Lower lobe of right lung (tissue), 2 donors: ENCODE data around the gene C7. TPM values are rescaled to one million over a fixed set of nuclear protein-coding genes. Genes with fewer than 3 reads are reported as not detected.

Source experiments
- ATAC-seq, 2 donors: fragments of 200-7000 bp; cut with Tn5 transposase; one replicate each; pipeline ENCODE4 v1.9.1; 2020 to 2022; ENCODE audit warnings: mild to moderate bottlenecking in 2 of 2, moderate library complexity in 2 of 2
- DNase-seq: peaks from one replicate; pipeline ENCODE4 v3.0.0-alpha.2; 2020
- H3K27ac ChIP-seq: fragments of 200-600 bp; one replicate; pipeline ENCODE4 v1.8.0; 2022
- H3K27me3 ChIP-seq: fragments of 200-600 bp; one replicate; pipeline ENCODE4 v1.8.0; 2022; ENCODE audit warnings: low read depth
- H3K36me3 ChIP-seq: fragments of 200-600 bp; one replicate; pipeline ENCODE4 v1.8.0; 2022; ENCODE audit warnings: mild to moderate bottlenecking
- H3K4me1 ChIP-seq: fragments of 200-600 bp; one replicate; pipeline ENCODE4 v1.8.0; 2022
- H3K4me3 ChIP-seq: fragments of 200-600 bp; one replicate; pipeline ENCODE4 v1.8.0; 2022; ENCODE audit warnings: mild to moderate bottlenecking
- H3K9me3 ChIP-seq: fragments of 200-600 bp; one replicate; pipeline ENCODE4 v1.8.0; 2022
- intact Hi-C: fragments of 100-400 bp; cut with DNase I; formaldehyde crosslinking; loops from one replicate; pipeline ENCODE4 v1.11.0; 2022
- total RNA-seq: library from RNA; stranded (reverse); fragmentation: NEBNext Ultra II Directional; extraction: Animal tissue kit (Norgen Biotek cat#: 25700); gene quantifications from one replicate; pipeline ENCODE4 v1.2.1, GENCODE V29; 2021
- TF ChIP-seq, protein P1 (sequence below): fragments of 200-600 bp; IDR thresholded peaks from one replicate; pipeline ENCODE4 v1.8.0; 2022; ENCODE audit warnings: antibody characterized with exemption, mild to moderate bottlenecking
- donor health status: DM: no; HTN: yes; CAD: no; lungs with severe emphysema.

The C7 gene
- total RNA-seq, 1 donor from 2014 or later = 237 TPM

DNA sequence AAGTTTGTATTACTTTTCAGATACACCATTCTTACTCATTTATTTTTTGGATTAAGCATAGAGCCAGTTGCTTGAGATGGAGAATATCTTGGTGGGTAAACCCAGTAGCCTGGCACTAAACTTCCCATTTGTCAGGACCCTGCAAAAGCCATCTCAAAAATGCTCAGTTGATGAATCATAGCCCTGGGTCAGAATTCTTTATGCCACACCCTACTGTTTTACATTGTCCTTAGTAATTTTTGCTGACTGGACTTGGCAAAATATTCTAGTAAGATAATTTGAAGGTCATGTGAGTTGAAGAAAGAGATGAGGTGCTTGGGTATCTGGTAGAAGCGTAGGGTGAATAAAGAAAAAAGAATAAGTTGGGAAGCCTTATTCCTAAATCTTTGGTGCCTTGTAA is 50.7 kb downstream of the C7 start:
- Histone ChIP-seq H3K4me3 (no peak overlapping the region), H3K4me1 (no peaks in the 10 kb centered on the region), H3K27me3 (no peaks in the 10 kb centered on the region), H3K9me3 (peaks cover 7% of the 10 kb centered on the region), H3K36me3 (peaks cover 18% of the 10 kb centered on the region), H3K27ac (no peak overlapping the region)
- intact Hi-C loops = no loop called here
- ATAC-seq (no peak), DNase-seq (no peak)
- TF ChIP-seq, protein P1, sequence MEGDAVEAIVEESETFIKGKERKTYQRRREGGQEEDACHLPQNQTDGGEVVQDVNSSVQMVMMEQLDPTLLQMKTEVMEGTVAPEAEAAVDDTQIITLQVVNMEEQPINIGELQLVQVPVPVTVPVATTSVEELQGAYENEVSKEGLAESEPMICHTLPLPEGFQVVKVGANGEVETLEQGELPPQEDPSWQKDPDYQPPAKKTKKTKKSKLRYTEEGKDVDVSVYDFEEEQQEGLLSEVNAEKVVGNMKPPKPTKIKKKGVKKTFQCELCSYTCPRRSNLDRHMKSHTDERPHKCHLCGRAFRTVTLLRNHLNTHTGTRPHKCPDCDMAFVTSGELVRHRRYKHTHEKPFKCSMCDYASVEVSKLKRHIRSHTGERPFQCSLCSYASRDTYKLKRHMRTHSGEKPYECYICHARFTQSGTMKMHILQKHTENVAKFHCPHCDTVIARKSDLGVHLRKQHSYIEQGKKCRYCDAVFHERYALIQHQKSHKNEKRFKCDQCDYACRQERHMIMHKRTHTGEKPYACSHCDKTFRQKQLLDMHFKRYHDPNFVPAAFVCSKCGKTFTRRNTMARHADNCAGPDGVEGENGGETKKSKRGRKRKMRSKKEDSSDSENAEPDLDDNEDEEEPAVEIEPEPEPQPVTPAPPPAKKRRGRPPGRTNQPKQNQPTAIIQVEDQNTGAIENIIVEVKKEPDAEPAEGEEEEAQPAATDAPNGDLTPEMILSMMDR = no peak

DNA sequence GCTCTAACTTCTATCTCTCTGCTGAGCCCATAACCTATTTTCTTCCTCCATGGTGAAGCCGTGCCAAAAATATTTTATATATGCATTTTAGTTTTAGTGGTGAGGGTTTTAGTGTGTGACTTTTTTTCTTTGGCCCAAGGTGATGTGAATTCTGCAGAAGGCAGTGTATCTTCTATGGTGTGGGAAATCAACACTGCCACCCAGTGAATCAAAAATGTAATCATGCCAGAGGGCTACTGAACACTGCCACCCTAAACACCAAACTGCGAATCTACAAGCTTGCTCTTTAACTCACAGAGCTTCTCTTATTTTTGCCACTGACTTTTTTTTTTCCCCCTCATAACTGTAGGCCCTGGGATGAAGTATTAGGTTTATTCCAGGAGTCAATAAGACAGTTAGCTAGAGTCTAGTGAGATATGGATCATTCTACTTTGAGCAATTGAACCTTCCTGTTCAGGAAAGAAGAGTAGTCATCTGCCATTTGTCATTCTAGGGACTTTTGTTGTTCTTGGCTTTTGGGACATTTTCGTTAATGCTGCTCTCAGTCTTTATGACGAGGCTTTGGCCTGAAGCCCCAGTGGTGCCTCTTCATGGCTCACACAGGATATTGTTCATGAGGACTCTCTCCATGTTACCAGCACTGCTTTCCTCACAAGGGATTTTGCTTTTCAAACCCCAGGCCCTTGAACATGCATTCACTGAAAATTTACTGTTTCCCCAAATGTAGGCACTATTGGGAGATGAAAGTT is 53.1 kb downstream of the C7 start:
- H3K36me3 ChIP-seq = peaks cover 14% of the 10 kb centered on the region
- intact Hi-C loops = no loop called here
- no peak overlapping the region for H3K27ac ChIP-seq
- TF ChIP-seq, protein P1 = no peak
- no peaks in the 10 kb centered on the region for H3K4me1 ChIP-seq
- ATAC-seq (no peak), DNase-seq (no peak)
- peaks cover 7% of the 10 kb centered on the region for H3K9me3 ChIP-seq
- no peak overlapping the region for H3K4me3 ChIP-seq
- no peaks in the 10 kb centered on the region for H3K27me3 ChIP-seq

DNA sequence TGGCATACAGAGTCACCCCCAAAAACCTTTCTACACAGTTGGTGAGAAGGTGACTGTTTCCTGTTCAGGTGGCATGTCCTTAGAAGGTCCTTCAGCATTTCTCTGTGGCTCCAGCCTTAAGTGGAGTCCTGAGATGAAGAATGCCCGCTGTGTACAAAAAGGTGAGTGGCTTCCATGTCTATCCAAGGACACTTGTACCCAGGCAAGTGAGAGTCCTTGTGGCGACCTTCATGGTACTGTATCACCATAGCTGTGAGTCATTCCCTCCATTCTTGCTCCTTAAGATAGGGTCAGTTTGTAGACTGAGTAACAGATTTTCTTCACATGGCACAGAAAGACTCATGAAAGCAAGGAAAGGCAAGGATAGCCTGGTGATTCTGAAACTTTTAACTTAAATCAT is 63.1 kb downstream of the C7 start:
- intact Hi-C loops = no loop called here
- TF ChIP-seq, protein P1 = no peak
- no peak for DNase-seq

DNA sequence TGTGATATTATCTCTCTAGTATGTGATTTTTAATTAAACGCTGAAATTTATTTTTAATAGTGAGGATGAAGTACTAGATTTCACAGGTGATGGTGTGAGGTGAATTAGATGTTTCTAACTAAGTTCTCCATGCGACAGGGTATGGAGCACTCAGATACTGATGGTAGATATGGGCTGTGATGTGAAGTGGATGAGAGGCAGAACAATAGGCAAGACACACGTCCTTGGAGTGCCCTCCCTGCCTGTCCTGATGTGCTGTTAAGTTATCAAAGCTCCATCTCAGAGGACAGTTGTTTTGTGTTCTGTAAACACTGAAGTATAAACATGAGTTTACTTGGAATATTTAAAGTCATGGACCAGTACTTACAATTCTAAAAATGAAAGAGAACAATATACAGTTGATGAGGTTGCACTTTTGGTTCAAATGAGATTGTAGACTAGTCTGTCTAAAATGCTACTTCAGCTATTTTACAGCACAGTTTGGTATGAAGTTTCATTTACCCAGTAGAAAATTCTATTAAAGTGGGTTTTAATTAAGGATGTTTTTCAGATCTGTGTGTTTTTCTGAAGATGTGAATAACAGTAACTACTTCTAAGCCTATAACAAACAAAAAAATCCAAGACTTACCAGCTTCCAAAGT is 64.2 kb downstream of the C7 start:
- H3K27me3 ChIP-seq = no peaks in the 10 kb centered on the region
- intact Hi-C loops = no loop called here
- TF ChIP-seq, protein P1 = no peak
- no peaks in the 10 kb centered on the region for H3K4me1 ChIP-seq
- no peak overlapping the region for H3K27ac ChIP-seq
- DNase-seq (no peak), ATAC-seq (no peak)
- H3K36me3 ChIP-seq = no peaks in the 10 kb centered on the region
- no peaks in the 10 kb centered on the region for H3K9me3 ChIP-seq
- H3K4me3 ChIP-seq = no peak overlapping the region

More for the DNA sequence above, 63.1 kb downstream of the C7 start:
- peak; percentile 45 to 75 for ATAC-seq
- Histone ChIP-seq H3K27me3 (no peaks in the 10 kb centered on the region), H3K4me3 (no peak overlapping the region), H3K27ac (no peak overlapping the region), H3K4me1 (no peaks in the 10 kb centered on the region), H3K9me3 (no peaks in the 10 kb centered on the region), H3K36me3 (peaks cover 5% of the 10 kb centered on the region)

DNA sequence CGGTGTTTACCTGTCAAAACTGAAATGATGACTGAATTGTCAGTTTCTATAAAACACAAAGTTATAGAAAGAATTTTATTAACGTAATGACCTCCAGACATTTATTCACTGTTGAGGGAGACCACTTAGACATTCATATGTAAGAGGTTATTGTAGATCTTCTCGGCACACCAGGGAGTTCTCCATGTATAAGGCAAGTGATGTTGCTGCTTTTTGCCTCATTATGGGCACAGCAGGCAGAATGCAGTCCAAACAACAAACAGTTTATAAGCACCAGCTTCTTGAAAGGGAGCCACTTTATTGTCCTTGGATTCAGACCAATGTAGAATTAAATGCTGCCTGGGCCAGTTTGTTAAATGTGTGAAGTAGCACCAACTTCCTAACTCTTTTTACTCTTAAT is 66.7 kb downstream of the C7 start:
- DNase-seq (no peak), ATAC-seq (no peak)
- intact Hi-C loops = no loop called here
- no peak overlapping the region for H3K27ac ChIP-seq
- H3K36me3 ChIP-seq = no peaks in the 10 kb centered on the region
- no peaks in the 10 kb centered on the region for H3K27me3 ChIP-seq
- TF ChIP-seq, protein P1 = no peak
- H3K9me3 ChIP-seq = no peaks in the 10 kb centered on the region
- no peaks in the 10 kb centered on the region for H3K4me1 ChIP-seq
- no peak overlapping the region for H3K4me3 ChIP-seq
